SK-N-SH (cell line): ENCODE measurements around the gene PDF. TPM values are rescaled to one million over a fixed set of nuclear protein-coding genes. Genes with fewer than 3 reads are reported as not detected.

Source experiments
- CTCF ChIA-PET: fragments of 300-600, 350-600 bp; formaldehyde crosslinking; extraction: SDS; loops from one replicate; lab custom pipeline; 2021; lab: Yijun Ruan, JAX
- POLR2A ChIA-PET: fragments of 350-600 bp; sonication (Branson Sonifier 250); formaldehyde crosslinking; extraction: SDS; loops from one replicate; lab custom pipeline; 2020; ENCODE audit warnings: antibody characterized with exemption, inconsistent platforms; lab: Yijun Ruan, JAX
- DNase-seq: peaks from one replicate; pipeline ENCODE4 v3.0.0; 2012
- H2AFZ ChIP-seq: fragments of 200-600 bp; sonication (generic); 2 replicates; pipeline ENCODE4 v1.8.1; 2016; ENCODE audit warnings: antibody characterized with exemption, mild to moderate bottlenecking, low read depth
- H3F3A ChIP-seq: fragments of 200-600 bp; sonication (generic); replicated peaks from 2 replicates; pipeline ENCODE3; 2016; ENCODE audit warnings: antibody characterized with exemption, mild to moderate bottlenecking; ENCODE audit not compliant: insufficient read depth
- H3K27ac ChIP-seq, 2 experiments: fragments of 200-500 bp in 1 of 2; fragments of 200-600 bp in 1 of 2; sonication (Bioruptor generic) in 1 of 2; sonication (generic), shearing (Covaris generic) in 1 of 2; 2 replicates each; pipeline versions ENCODE4 v1.5.1 to v1.6.1; 2014 to 2016; ENCODE audit warnings: low read depth in 2 of 2, inconsistent platforms in 1 of 2, low read length in 1 of 2, mild to moderate bottlenecking in 1 of 2, mixed read lengths in 1 of 2
- H3K27me3 ChIP-seq: fragments of 200-600 bp; sonication (generic), shearing (Covaris generic); 2 replicates; pipeline ENCODE4 v1.6.1; 2016; ENCODE audit warnings: mixed run types; ENCODE audit not compliant: insufficient read depth
- H3K36me3 ChIP-seq, 2 experiments: fragments of 200-500 bp in 1 of 2; fragments of 200-600 bp in 1 of 2; sonication (Bioruptor generic) in 1 of 2; sonication (generic) in 1 of 2; replicated peaks in 1 of 2; 2 replicates each; pipeline versions ENCODE3 to v1.5.1; 2014 to 2016; ENCODE audit warnings: low read length in 1 of 2, mild to moderate bottlenecking in 1 of 2; ENCODE audit not compliant: insufficient read depth in 2 of 2, control insufficient read depth in 1 of 2
- H3K4me1 ChIP-seq, 2 experiments: fragments of 200-500 bp in 1 of 2; fragments of 200-600 bp in 1 of 2; sonication (Bioruptor generic) in 1 of 2; sonication (generic), shearing (Covaris generic) in 1 of 2; 2 replicates each; pipeline versions ENCODE4 v1.5.1 to v1.6.1; 2014 to 2016; ENCODE audit warnings: low read depth in 1 of 2, low read length in 1 of 2, mixed run types in 1 of 2; ENCODE audit not compliant: insufficient read depth in 2 of 2, control insufficient read depth in 1 of 2
- H3K4me2 ChIP-seq: fragments of 200-600 bp; sonication (generic), shearing (Covaris generic); 2 replicates; pipeline ENCODE4 v1.6.1; 2017; ENCODE audit warnings: mixed run types
- H3K4me3 ChIP-seq, 2 experiments: fragments of 200-500 bp in 1 of 2; fragments of 200-600 bp in 1 of 2; sonication (Bioruptor generic) in 1 of 2; sonication (generic), shearing (Covaris generic) in 1 of 2; 2 replicates each; pipeline versions ENCODE4 v1.5.1 to v1.8.1; 2014 to 2016; ENCODE audit warnings: low read depth in 2 of 2, inconsistent platforms in 1 of 2, low read length in 1 of 2, mild to moderate bottlenecking in 1 of 2, mixed read lengths in 1 of 2, moderate library complexity in 1 of 2
- H3K79me2 ChIP-seq: fragments of 200-600 bp; sonication (generic); 2 replicates; pipeline ENCODE4 v1.8.1; 2017; ENCODE audit warnings: mild to moderate bottlenecking; ENCODE audit not compliant: insufficient read depth
- H3K9ac ChIP-seq: fragments of 200-600 bp; sonication (generic); 2 replicates; pipeline ENCODE4 v1.6.1; 2017; ENCODE audit warnings: mixed run types
- H3K9me2 ChIP-seq: fragments of 200-600 bp; sonication (generic); 2 replicates; pipeline ENCODE4 v1.6.1; 2017; ENCODE audit warnings: mixed run types
- H3K9me3 ChIP-seq: fragments of 200-600 bp; sonication (generic); 2 replicates; pipeline ENCODE4 v1.6.1; 2017; ENCODE audit warnings: mixed run types, mild to moderate bottlenecking, moderate library complexity
- H4K20me1 ChIP-seq: fragments of 200-600 bp; sonication (generic); 2 replicates; pipeline ENCODE4 v1.6.1; 2017; ENCODE audit warnings: mild to moderate bottlenecking, mixed run types; ENCODE audit not compliant: insufficient read depth
- EP300 ChIP-seq, 2 experiments: IDR thresholded peaks; 2 replicates each; pipeline versions ENCODE4 v1.4.0 to v1.6.1; 2012; ENCODE audit warnings: borderline replicate concordance in 1 of 2, low read depth in 1 of 2, low read length in 1 of 2
- EZH2phosphoT487 ChIP-seq: fragments of 200-600 bp; sonication (generic); IDR thresholded peaks from 2 replicates; pipeline ENCODE4 v1.6.1; 2017; ENCODE audit warnings: low read depth, mixed run types, mild to moderate bottlenecking, antibody characterized with exemption, moderate library complexity, borderline replicate concordance
- FOXJ3 ChIP-seq: sonication (generic); formaldehyde crosslinking; IDR thresholded peaks from 2 replicates; pipeline ENCODE4 v1.5.1; 2020; ENCODE audit warnings: mild to moderate bottlenecking, missing genetic modification reagents
- FOXM1 ChIP-seq: IDR thresholded peaks from 2 replicates; pipeline ENCODE4 v1.4.0; 2012; ENCODE audit warnings: low read depth, mild to moderate bottlenecking
- GATA2 ChIP-seq: sonication (generic); formaldehyde crosslinking; IDR thresholded peaks from 2 replicates; pipeline ENCODE4 v1.5.0; 2020; ENCODE audit warnings: mild to moderate bottlenecking, missing genetic modification reagents
- JUND ChIP-seq: IDR thresholded peaks from 2 replicates; pipeline ENCODE4 v1.4.0; 2012
- MXI1 ChIP-seq: IDR thresholded peaks from 2 replicates; pipeline ENCODE4 v1.6.1; 2012; ENCODE audit warnings: mild to moderate bottlenecking, low read depth, low read length, improper control_type of control experiment
- NRF1 ChIP-seq: IDR thresholded peaks from 2 replicates; pipeline ENCODE4 v1.6.1; 2012; ENCODE audit warnings: low read depth, mild to moderate bottlenecking, low read length
- POLR2AphosphoS5 ChIP-seq: IDR thresholded peaks from 2 replicates; pipeline ENCODE4 v1.6.1; 2012; ENCODE audit warnings: low read depth, low read length
- RAD21 ChIP-seq: IDR thresholded peaks from 2 replicates; pipeline ENCODE4 v1.6.1; 2012; ENCODE audit warnings: mild to moderate bottlenecking, low read length
- RCOR1 ChIP-seq: fragments of 150-350 bp; IDR thresholded peaks from 2 replicates; pipeline ENCODE4 v1.6.1; 2017; ENCODE audit warnings: antibody characterized with exemption, low read length
- SIN3A ChIP-seq: IDR thresholded peaks from 2 replicates; pipeline ENCODE4 v1.6.1; 2012; ENCODE audit warnings: low read depth, mild to moderate bottlenecking, low read length, moderate library complexity, borderline replicate concordance
- SMC3 ChIP-seq: IDR thresholded peaks from 2 replicates; pipeline ENCODE4 v1.6.1; 2012; ENCODE audit warnings: low read depth, low read length, improper control_type of control experiment
- YY1 ChIP-seq: IDR thresholded peaks from 2 replicates; pipeline ENCODE4 v1.4.0; 2012; ENCODE audit warnings: low read depth, mild to moderate bottlenecking
- WGBS: methylation state at CpG from one replicate; pipeline ENCODE4 v1.1.6; 2017; ENCODE audit warnings: low lambda C conversion rate; 5-methylcytosine and 5-hydroxymethylcytosine counted together
- polyA plus RNA-seq, 3 experiments: library from polyadenylated mRNA; depleted of rRNA; stranded (reverse); fragments of >200 nt; gene quantifications; 2 replicates each; pipeline ENCODE4 v1.2.3, GENCODE V29; 2012
- TF ChIP-seq, protein P1 (sequence below): fragments of 150-350 bp; IDR thresholded peaks from 2 replicates; pipeline ENCODE4 v1.6.1; 2016; ENCODE audit warnings: mild to moderate bottlenecking, low read depth, low read length
- TF ChIP-seq, protein P2 (sequence below): IDR thresholded peaks from 2 replicates; pipeline ENCODE4 v1.4.0; 2012; ENCODE audit warnings: low read depth, borderline replicate concordance
- TF ChIP-seq, protein P3 (sequence below): IDR thresholded peaks from 2 replicates; pipeline ENCODE4 v1.4.0; 2012; ENCODE audit warnings: low read depth, borderline replicate concordance
- TF ChIP-seq, protein P4 (sequence below): fragments of 200-600 bp; sonication (generic); IDR thresholded peaks from 2 replicates; pipeline ENCODE4 v1.6.1; 2017; ENCODE audit warnings: antibody characterized with exemption, mild to moderate bottlenecking, moderate library complexity
- TF ChIP-seq, protein P5 (sequence below): fragments of 150-350 bp; IDR thresholded peaks from 2 replicates; pipeline ENCODE4 v1.6.1; 2017; ENCODE audit warnings: antibody characterized with exemption, low read length, low read depth, borderline replicate concordance

Gene PDF
- polyA plus RNA-seq, 1 of the 3 experiments (the other 2 are of a cell fraction) = 22.0 TPM

DNA sequence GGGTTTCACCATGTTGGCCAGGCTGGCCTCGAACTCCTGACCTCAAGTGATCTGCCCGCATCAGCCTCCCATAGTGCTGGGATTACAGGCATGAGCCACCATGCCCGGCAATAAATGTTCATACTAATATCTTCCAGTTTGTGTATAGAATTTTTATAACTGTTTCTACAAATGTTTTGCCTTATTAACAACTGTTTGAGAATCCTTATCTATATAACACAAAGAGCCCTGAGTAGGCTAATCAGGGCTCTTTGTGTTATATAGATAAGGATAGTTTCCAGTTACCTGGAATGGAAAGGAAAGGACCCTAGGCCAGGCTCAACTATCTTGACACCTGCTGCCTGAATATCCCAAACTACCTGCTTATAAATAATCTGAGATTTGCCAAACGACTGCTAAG, 38.5 kb upstream of the PDF start:
- H3K79me2 ChIP-seq = peaks cover 26% of the 10 kb centered on the region; the same call in 1 of the 2 replicates
- H3F3A ChIP-seq = no peaks in the 10 kb centered on the region
- CTCF ChIA-PET = no interaction called here
- no peaks in the 10 kb centered on the region for H3K27me3 ChIP-seq
- H4K20me1 ChIP-seq = no peaks in the 10 kb centered on the region
- no peak overlapping the region for H3K4me3 ChIP-seq
- no peaks in the 10 kb centered on the region for H3K9me3 ChIP-seq
- H3K36me3 ChIP-seq = peaks cover 51% of the 10 kb centered on the region in 2 experiments
- no peaks in the 10 kb centered on the region for H3K9me2 ChIP-seq
- TF ChIP-seq, protein P1, sequence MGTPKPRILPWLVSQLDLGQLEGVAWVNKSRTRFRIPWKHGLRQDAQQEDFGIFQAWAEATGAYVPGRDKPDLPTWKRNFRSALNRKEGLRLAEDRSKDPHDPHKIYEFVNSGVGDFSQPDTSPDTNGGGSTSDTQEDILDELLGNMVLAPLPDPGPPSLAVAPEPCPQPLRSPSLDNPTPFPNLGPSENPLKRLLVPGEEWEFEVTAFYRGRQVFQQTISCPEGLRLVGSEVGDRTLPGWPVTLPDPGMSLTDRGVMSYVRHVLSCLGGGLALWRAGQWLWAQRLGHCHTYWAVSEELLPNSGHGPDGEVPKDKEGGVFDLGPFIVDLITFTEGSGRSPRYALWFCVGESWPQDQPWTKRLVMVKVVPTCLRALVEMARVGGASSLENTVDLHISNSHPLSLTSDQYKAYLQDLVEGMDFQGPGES = no peak
- TF ChIP-seq JUND = no peak
- TF ChIP-seq GATA2 (CRISPR knock-in tag) = no peak
- TF ChIP-seq, protein P2, sequence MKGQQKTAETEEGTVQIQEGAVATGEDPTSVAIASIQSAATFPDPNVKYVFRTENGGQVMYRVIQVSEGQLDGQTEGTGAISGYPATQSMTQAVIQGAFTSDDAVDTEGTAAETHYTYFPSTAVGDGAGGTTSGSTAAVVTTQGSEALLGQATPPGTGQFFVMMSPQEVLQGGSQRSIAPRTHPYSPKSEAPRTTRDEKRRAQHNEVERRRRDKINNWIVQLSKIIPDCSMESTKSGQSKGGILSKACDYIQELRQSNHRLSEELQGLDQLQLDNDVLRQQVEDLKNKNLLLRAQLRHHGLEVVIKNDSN = no peak
- TF ChIP-seq NRF1 = no peak
- TF ChIP-seq, protein P3, sequence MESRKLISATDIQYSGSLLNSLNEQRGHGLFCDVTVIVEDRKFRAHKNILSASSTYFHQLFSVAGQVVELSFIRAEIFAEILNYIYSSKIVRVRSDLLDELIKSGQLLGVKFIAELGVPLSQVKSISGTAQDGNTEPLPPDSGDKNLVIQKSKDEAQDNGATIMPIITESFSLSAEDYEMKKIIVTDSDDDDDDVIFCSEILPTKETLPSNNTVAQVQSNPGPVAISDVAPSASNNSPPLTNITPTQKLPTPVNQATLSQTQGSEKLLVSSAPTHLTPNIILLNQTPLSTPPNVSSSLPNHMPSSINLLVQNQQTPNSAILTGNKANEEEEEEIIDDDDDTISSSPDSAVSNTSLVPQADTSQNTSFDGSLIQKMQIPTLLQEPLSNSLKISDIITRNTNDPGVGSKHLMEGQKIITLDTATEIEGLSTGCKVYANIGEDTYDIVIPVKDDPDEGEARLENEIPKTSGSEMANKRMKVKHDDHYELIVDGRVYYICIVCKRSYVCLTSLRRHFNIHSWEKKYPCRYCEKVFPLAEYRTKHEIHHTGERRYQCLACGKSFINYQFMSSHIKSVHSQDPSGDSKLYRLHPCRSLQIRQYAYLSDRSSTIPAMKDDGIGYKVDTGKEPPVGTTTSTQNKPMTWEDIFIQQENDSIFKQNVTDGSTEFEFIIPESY = no peak
- no peak for TF ChIP-seq RAD21
- TF ChIP-seq SMC3 = no peak
- no peak for TF ChIP-seq RCOR1
- TF ChIP-seq POLR2AphosphoS5 = no peak
- no peak for TF ChIP-seq MXI1
- WGBS = 99% methylated on average over 4 of the region's 4 CpGs
- DNase-seq = no peak
- POLR2A ChIA-PET = no interaction called here
- no peak overlapping the region for H3K4me2 ChIP-seq
- H2AFZ ChIP-seq = no peak overlapping the region
- no peak overlapping the region for H3K9ac ChIP-seq
- no peak overlapping the region for H3K27ac ChIP-seq
- H3K4me1 ChIP-seq = no peaks in the 10 kb centered on the region

DNA sequence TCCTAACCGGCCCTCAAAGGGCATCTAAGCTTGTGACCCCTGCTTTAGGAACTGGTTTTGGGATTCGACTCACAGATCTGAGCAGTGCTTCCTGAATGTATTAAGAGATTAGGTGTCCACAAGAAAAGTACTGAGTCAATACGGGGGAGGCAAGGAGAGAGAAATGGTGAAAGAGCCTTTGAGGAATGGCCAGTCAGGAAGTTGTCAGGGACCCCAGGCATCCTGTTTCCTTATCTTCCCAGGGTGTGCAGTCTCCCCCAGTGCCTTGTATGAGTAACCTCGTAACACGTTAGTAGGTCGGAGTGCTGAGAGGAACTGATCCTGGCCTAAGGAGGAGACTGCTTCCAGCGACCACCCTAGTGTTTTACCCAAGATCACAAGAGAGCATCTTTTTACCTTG, 37.6 kb upstream of the PDF start:
- no peak for DNase-seq
- CTCF ChIA-PET = no interaction called here
- Histone ChIP-seq H3K27ac (no peak overlapping the region), H3K4me2 (no peak overlapping the region), H3K36me3 (peaks cover 51 to 54% of the 10 kb centered on the region in 2 experiments), H3K9me3 (no peaks in the 10 kb centered on the region), H3K9ac (no peak overlapping the region), H3K4me1 (no peaks in the 10 kb centered on the region), H3K79me2 (peaks cover 24% of the 10 kb centered on the region; the same call in 1 of the 2 replicates), H3F3A (peaks cover 5% of the 10 kb centered on the region), H3K27me3 (no peaks in the 10 kb centered on the region), H4K20me1 (no peaks in the 10 kb centered on the region), H3K9me2 (no peaks in the 10 kb centered on the region), H2AFZ (no peak overlapping the region), H3K4me3 (no peak overlapping the region)
- POLR2A ChIA-PET = no interaction called here
- WGBS = 96% methylated on average over 7 of the region's 7 CpGs
- no peak for TF ChIP-seq FOXM1
- TF ChIP-seq FOXJ3 (CRISPR knock-in tag) = no peak
- no peak for TF ChIP-seq YY1
- TF ChIP-seq EP300 (IDR thresholded peaks at IDR 0.05; ENCODE audit: borderline replicate concordance in 1 of 2, low read depth in 1 of 2, low read length in 1 of 2) = no peak
- TF ChIP-seq SIN3A = no peak
- no peak for TF ChIP-seq EZH2phosphoT487
- TF ChIP-seq SMC3 = no peak
- TF ChIP-seq, protein P4, sequence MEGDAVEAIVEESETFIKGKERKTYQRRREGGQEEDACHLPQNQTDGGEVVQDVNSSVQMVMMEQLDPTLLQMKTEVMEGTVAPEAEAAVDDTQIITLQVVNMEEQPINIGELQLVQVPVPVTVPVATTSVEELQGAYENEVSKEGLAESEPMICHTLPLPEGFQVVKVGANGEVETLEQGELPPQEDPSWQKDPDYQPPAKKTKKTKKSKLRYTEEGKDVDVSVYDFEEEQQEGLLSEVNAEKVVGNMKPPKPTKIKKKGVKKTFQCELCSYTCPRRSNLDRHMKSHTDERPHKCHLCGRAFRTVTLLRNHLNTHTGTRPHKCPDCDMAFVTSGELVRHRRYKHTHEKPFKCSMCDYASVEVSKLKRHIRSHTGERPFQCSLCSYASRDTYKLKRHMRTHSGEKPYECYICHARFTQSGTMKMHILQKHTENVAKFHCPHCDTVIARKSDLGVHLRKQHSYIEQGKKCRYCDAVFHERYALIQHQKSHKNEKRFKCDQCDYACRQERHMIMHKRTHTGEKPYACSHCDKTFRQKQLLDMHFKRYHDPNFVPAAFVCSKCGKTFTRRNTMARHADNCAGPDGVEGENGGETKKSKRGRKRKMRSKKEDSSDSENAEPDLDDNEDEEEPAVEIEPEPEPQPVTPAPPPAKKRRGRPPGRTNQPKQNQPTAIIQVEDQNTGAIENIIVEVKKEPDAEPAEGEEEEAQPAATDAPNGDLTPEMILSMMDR = no peak
- TF ChIP-seq, protein P5, sequence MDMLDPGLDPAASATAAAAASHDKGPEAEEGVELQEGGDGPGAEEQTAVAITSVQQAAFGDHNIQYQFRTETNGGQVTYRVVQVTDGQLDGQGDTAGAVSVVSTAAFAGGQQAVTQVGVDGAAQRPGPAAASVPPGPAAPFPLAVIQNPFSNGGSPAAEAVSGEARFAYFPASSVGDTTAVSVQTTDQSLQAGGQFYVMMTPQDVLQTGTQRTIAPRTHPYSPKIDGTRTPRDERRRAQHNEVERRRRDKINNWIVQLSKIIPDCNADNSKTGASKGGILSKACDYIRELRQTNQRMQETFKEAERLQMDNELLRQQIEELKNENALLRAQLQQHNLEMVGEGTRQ = no peak
